Hepatic stellate cell (primary cell): Measurements from ENCODE around the gene FOS.

Experiments
- DNase-seq: peaks from one replicate; pipeline ENCODE4 v3.0.0; 2011; ENCODE audit warnings: low spot score

FOS gene

DNA sequence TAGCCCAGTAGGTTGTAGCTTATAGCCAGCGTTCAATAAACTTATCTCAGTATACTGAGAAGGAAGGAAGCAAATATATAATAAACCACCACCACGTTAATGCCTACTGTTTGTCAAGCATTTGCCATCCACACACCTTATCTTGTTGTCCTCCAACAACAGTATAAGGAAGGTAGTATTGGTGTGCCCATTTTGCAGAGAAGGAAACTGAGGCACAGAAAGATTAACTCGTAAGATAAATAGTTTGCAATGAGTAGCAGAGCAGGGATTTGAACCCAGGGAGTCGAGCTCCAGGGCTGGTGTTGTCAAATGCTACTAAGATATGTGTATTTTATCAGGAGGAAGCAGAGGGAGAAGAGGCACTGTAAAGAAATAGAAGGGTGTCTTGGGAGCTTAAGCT, 27.8 kb upstream of the FOS start:
- no peak for DNase-seq

DNA sequence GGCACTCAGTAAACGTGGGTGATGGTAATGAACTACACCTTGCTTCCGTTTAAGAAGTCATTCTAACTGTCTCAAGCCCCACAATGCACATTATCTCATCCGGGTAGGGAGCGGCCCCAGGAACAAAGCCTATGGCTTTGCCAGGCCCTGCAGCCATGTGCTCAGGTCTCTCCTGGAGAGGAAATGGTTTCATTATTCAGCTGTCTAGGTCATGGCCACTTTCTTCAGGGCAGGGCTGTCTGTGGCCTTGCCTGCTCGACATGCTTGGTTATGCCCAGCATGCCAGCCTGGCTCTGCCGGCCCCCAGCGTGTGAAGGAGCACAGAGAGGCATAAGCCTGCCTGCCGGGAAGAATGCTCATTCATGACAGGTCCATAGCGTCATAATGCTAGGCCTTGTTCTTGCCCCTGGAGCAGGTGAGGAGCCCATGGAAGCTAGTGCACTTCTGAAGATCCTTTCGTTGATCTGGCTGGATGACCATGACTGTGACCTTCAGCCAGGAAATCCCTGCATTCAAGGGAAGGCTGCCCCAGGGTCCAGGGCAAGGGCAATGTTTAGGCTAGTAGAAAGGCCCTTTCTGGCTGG, 26.3 kb upstream of the FOS start:
- no peak for DNase-seq

DNA sequence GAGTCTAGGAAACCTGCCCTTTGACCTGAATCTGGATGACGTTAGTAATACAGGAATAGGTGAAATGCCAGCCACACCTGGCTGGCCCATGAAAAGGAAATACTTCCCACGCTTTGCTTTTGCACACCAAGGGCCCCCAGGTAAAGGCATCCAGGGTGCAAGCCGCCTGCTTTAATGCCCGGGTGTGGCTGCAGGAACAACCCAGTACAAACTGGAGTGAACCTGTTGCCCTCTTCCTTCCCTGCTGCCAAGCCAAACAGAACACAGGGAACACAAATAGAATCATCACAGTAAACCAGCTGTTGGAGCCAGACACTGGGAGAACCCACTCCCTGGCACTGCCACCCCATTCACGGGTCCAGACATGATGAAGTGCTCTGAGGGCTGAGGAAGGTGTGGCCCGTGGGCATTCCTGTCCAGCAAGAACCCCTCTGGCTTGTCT, 24.2 kb upstream of the FOS start:
- no peak for DNase-seq

DNA sequence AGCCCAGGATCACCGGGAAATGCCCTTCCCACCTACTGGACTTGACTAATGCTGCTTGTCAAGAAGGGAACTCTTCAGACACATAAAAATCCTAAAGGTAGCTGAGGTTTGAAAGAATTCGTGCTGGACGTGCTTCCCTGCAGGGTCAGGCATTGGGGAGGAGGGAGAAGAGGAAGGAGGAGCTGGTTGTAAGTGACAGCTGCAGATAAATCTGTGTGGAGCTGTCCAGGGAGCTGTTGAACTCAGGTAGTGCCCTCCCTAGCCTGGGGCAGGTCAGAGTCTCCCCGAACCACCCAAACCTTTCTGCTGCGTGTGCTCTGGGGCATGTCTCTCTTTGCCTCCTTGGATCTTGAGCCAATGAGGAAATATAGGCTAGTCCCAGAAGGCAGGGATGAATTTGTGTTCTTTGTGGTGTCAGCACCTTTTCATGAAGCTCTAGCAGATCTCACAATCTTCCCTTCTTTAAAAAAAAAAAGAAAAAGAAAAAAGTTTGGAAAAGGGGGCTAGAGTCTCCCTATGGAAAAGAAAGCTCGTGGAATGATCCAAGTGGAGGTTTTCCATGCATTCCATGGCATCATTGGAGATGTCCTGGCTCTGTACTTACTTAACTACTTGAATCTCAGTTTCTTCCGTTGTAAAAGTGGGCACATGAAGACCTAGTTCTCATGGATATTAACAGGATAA, 23.6 kb upstream of the FOS start:
- no peak for DNase-seq

DNA sequence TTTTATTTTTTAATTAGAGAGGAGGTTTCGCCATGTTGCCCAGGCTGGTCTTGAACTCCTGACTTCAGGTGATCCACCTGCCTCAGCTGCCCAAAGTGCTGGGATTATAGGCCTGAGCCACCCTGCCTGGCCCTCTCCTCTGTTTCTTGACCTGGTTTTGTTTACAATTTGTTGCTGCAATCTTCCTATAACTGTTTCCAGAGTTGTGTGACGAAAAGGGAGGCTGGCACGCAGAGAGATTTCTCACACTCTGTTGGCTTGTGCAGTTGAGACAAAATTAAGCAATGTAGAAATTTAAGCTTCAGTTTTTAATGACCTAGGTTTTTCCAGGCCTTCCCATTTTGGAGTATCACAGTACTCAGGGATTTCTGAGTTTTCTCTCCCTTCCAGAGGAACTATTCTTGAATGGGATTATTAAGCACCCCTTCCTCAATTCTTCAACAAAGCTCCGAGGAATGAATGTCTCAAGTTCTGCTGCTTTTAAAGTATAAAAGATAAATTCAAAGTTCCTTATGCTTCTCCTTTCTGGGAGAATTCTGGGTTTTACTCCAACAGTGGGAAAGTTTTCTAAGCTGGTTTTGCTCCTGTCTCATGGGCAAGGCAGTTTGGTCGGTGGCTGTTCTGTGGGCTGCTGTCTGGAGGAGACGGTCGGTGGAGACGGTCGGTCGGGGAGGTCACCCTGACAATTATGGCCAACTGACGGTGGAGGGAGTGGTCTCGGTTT, 20.4 kb upstream of the FOS start:
- no peak for DNase-seq

DNA sequence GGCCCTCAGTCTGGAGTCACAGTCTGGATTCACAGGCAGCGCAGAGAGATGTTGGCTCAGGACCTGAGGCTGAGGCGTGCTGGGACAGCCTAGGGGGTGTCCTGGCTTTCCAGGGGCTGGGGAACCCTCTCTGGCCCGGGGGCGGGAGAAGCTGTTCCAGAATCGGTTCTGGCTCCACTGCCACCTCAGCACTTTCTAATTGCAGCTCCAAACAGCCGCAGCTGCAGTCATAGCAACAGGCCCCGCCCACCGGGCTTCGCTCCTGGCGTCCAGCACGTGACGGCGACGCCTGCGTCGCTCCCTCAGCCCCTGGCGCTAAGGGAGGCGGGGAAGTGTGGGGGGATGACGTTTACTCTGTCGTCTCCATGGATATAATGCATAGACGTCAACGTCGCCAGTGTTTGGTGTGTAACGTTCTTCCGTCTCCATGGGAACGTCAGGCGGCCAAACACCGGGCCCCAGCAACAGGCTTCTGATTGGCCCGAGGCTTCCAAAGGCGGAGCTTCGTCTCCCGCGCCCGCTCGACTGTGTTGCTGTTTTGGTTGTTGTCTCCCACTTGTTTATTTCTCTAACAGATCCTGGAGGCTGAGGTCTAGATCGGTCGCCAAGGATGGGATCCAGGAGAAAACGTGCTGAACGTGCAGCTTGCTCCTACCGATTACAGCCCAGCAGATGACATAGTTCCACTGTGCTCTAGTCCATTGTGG, 19.7 kb upstream of the FOS start:
- peak; percentile 95 for DNase-seq

DNA sequence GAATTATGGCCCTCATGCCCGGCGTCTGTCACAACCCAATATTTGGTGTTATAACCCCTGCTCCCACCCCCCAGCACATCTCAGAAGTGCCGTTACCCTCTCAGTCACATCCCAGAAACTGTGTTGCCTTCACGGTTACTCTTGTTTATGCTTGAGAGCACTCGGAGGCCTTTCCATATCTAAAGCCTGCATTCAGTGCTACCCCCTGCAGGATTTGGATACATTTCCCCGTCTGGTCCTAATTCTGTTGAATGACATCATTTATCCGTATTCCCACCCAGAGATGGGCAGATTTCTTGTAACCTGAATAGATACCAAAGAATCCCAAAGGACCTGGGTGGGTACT, 19.1 kb upstream of the FOS start:
- DNase-seq: no peak

DNA sequence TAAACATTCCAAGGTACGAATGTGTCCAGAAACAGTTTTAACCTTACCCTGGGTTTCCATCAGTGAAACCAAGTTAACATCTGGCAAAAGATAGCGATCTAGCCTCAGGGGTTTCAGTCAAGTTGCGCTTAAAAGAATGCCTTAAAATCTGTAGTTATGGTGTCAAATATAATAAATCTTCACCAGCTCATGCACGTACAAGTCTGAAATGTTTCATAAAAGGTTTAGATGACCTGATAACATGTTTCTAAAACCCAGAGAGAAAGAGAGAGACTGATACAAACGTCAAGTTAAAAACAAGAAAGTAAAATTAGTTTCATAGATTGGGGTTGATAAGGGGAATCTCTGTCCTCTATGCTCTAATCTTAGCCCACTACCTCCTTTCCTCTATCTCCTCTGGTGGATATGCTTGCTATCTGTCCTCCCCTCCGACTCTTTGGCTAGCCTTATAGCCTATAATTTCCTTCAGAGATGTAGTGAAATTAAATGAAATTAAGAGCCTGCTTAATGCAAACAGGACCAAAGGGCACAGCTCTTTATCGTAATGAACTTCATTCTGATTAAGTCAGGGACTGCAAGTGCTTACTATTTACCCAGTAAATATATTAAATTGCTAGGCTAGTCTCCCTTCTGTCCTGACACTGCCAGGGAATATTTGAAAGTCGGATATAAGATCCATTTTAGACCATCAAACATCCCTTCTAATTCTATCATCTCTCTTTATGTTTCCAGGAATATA, 18.4 kb upstream of the FOS start:
- DNase-seq: no peak

DNA sequence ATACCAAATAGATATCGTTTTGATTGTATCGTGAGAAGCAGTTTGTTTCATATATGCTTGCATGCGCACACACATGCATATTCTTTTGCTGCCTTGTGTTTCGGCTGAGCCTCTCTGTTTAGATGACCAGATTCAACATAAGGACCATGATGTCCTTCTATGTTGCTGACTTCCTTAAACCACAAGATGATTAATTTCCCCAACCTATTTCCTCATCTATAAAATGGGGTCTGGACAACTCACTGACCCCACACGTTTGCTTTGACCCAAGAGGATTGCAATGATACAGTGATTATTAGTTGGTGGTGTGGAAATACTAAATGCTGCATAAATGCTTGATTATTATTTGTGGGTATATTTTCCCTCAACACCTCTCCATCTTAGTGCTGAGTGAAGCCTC, 16.8 kb upstream of the FOS start:
- no peak for DNase-seq

DNA sequence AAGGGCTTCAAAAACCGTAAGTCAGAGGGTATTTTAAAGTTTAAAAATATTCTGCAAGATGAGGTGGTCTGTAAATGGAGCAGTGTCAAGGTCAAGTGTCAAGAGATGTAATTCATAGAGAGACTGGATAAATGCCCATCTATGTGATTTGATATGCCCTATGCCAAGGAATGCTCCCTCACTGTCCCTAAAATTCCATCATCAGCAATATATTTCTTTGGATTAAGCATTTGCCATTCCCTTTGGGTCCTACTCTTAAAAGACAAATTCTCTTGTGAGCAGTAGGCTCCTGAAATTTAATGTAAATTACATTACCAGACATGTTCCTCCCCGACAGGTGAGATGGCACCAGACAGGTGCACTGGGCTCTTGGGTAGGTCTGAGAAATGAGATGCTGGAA, 16.0 kb upstream of the FOS start:
- DNase-seq: no peak

DNA sequence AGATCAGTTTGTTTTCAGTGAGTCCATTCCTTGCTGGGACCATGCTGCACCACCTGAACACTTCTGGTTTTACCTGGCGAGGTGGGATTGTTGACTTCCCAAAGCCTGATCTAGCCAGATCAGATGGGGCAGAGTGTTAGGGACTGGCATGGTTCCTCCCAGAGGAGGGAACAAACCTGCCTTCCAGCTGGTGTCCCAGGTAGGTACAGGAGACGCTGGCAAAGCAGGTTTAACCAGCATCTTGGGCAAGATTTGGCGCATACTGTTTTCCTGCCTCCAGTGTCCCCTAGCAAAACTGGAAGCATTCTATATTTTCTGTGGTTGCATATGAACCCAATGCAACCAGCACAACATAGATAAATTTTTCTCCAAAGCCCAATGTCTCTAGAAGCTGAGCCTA, 14.6 kb upstream of the FOS start:
- no peak for DNase-seq

DNA sequence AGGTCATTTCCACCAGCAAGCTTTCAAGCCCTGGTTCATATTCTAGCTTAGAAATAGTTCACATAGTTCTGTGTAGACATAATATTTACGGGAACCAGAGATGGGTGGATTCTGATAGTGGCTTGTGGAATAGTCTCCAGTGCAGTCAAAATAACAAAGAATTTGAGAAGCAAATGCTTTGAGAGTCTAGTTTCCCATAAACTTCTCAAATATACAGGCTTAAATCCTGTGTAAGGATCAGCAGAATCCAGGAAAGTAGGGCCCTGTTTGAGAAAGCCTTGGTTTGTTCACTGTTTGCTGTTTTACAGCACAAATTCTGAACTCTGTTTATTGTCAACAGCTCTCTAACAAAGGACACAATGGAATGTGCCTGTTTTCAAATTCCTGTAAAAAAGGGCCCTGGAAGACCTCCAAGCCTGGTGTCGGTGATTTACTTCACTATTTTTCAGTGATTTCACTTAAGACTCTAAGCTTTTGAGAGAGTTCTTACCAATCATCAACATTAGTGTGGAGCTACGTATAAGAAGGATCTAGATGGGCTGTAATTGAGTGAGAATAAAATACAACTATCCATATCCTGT, 11.4 kb upstream of the FOS start:
- no peak for DNase-seq

DNA sequence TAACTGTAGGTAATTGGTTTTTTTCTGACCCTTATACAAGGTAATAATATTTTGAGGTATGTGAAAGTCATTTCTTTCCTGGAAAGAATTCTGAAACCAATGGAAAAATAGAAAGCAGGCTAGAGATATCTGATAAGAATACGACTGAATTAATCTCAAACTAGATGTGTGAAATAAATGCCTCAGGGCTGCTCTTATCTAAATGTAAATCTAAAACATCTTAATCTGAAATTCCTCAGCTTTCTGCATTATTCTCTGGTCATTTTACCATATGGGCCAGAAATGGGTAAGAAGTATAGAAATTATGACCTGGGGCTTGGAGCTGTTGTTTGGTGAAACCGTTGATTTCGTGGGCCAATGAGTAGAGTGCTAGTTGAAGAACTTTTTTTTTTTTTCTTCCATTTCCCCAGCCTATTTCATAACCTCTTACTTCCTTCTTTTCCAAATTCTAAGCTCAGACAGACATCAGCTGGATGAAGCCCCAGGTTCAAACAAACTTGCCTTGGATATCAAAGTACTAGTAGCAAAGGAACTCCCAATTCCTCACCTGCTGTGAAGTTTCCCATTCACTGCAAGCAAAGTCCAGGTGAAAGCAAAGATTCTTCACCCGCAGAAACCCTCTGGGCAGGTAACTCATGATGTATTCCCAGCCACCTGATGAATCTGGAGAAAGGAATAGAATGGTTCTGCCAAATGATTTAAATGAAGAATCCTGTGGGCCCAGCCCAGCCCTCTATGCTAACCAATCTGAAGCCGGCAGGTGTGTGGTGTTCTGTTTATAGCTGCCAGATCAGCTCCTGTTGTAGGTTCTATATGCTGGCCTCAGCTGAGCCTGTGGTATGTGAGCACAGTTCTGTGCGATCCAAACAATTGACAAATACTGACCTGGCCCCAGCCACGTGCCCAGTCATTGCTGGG, 9.7 kb upstream of the FOS start:
- no peak for DNase-seq

DNA sequence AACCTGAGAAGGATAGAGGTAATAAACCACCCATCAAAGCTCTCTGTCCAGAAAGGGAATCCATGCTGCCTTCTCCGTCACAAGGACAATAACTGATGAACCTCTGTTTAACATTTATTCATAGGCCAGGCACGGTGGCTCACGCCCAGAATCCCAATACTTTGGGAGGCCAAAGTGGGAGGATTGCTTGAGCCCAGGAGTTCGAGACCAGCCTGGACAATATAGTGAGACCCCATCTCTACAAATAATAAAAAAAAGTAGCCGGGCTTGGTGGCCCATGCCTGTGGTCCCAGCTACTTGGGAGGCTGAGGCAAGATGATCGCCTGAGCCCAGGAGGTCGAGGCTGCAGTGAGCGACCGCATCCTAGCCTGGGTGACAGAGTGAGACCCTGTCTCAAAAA, 7.1 kb upstream of the FOS start:
- DNase-seq: no peak

DNA sequence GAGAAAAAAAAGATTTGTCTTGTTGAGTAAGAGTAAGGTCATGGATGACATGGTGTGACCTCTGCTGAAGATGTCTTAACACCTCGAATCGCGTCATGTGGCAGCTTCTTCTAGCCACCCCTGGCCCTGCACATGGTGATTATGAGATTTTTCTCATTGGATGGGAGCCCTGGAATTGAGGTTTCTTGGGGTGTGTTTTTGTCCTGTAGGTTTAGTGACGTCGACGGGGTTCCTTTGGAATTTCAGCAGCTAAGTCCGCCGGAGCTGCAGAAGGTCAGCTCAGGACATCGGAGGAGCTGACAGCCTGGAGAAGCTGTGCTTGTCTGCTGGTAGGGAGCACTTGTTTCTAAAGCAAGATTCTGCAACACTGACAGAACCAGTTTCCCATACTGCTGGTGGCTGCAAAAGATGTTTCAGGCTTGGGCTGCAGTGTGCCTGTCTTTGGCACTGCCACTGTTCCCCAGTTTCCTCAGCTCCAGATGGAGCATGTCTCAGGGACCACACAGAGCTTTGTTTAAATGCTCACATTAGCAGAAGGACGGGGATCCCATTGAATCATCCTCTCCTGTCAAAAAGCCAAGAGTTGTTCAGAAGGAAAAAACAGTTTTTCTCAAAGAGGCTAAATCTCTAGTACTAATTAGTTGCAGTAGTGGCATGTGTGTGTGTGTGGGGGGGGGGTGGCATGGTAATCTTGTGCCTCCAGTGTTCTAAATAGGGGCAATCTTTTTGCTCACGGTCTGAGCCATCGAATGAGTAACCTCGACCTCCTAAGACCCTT, 5.2 kb upstream of the FOS start:
- DNase-seq: peak; percentile 67

DNA sequence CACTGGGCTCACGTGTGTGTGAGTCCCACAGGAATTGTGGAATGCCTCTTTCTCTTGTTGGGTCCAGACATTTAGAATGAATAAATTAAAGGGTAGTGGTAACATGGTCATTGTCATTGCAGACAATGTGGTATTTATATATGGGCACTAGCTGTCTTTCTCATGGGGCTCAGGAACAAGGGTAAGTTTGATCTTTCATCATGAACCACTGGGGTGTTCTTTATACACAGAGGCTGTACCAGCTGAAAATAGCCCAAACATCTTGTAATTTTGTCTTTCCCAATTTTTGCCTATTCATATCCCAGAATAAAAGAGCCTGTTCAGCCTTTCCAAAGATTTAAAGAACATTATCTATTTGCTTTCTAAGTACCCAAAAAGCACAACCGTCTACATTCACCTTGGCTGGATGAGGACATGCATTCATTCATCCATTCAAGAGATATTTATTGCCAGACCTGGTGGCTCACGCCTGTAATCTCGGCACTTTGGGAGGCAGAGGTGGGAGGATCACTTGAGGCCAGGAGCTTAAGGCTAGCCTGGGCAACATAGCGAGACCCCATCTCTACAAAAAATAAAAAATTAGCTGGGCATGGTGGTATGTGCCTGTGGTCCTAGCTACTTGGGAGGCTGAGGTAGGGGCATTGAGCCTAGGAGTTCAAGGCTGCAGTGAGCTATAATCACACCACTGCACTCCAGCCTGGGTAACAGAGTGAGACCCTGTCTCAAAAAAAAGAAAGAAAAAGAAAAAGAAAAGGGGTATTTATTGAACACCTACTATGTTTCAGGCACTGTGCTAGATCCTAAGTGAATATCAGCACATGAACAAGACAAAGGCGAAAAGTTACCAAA, 4.4 kb upstream of the FOS start:
- no peak for DNase-seq

DNA sequence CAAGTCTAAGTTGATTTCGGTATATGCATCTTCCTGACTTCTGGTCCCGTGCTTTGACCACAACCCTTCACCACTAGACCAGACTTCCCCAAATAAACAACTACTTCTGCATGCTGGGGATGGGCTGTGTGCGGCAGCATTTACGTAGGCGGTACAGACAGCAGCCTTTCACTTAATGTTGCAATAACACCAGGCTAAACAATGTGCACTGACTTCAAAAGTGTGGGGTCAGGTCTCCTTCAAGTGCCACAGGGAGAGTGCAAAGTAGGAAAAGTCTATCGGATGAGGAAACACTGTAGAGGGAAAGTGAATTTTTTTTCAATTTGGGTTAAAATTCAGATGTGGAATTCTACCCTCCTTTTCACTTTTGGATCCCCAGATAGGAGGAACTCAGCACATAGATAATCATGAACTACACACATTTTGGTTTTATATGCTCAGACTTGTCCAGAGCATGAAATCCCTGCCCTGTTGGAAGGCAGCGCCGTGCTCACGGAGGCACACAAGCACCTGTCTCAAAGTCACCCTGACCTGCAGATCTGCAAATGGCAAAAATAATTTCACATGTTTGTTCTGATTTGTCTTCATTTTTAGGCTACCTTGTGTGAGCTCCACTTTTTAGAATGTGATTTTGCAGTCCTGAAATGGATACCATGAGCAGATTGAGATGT, 3.6 kb upstream of the FOS start:
- no peak for DNase-seq

DNA sequence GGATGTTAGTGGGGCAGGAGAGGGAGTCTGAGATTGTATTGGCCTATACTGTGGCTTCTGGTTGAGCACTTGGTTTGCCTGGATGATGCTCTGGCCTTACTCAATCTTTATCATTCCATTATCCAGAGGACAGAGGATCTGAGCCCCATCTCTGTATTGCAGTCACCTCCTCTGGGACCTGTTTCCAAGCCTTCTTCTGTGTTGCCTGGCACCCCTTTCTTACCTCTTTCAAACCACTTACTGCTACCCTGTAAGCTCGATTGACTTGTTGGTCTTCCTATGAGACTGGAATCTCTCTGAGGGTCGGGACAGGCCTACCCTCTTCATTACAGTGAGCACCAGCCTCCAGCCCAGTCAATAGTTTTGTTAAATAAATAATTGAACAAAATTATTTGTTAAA, 3.0 kb upstream of the FOS start:
- DNase-seq: no peak
